HG03521 (cell line): ENCODE measurements around the gene OSBPL6.
A peak's percentile ranks its signal among the peaks of the same experiment; 100 is the strongest.

ENCODE experiments used
- ATAC-seq: cut with Tn5 transposase; IDR thresholded peaks from one replicate; pipeline ENCODE4 v1.9.1; 2021; ENCODE audit warnings: mild to moderate bottlenecking, moderate library complexity; ENCODE audit not compliant: unreplicated experiment

Gene OSBPL6

GRCh38 chr2:178426388-178426787 lies 232.1 kb downstream of the OSBPL6 start:
- no peak for ATAC-seq

DNA sequence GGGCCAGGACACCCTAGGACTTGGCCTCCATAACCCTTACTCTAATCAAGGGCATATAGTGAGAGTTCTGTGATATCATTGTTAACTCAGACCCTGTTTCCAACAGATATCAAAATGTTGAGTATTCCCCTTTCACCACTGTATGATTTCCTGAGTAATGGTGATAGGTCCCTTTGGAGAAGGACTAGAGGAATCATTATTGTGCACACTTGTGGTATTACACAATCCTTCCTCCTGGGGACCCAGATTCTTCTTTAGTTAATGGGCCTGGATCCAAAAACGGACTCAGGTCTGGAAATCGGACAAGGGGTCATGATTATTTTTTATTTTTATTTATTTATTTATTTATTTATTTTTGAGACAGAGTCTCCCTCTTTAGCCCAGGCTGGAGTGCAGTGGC lies 233.1 kb downstream of the OSBPL6 start:
- ATAC-seq, result no peak

- ATAC-seq, result no peak
Measured at GRCh38 chr2:178428396-178428806, 234.1 kb downstream of the OSBPL6 start.

- no peak for ATAC-seq
Measured at GRCh38 chr2:178429336-178429735, 235.0 kb downstream of the OSBPL6 start.

- ATAC-seq, result no peak
Measured at GRCh38 chr2:178436662-178437061, 242.3 kb downstream of the OSBPL6 start.

GRCh38 chr2:178441426-178441825 lies 247.1 kb downstream of the OSBPL6 start:
- ATAC-seq, result no peak

- ATAC-seq, result no peak
Measured at GRCh38 chr2:178448968-178449661, 254.8 kb downstream of the OSBPL6 start.

DNA sequence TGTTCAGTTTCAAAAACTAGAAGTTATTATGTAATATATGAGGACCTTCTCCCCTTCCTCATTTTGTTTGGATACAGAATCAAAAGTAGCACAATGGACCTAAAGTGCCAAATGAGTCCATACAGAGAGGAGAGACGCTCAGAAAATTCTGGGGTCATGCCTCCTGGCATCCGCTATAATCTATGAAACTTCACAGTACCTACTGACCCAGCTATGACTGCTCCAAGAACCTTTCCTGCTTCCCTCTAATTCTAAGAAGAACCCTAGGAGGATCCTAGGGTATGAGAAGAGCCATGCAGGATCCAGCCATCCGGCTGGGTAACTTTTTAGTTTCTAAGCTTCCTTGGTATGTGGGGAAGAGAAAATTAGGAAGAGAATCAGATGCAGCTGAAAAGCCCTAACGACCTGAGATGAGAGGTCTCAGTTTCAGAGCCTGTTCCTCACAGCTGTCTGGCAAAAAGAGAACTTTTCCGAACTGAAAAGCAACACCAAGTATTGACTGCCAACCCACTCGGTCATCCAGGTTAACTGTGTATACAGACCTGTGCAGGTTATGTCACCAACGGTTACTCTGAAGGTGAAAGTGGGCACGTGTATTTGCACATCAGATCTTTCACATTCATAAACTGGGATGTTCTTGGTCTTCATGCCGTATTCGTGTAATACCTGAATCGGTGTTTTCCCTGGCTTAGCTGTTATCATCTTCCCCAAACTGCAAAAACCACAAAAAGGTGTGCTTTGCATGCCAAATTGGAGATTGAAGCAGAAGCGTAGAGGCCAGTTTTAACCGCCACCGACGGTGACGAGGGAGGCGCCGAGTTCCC lies 255.6 kb downstream of the OSBPL6 start:
- ATAC-seq, result peak; percentile 5

DNA sequence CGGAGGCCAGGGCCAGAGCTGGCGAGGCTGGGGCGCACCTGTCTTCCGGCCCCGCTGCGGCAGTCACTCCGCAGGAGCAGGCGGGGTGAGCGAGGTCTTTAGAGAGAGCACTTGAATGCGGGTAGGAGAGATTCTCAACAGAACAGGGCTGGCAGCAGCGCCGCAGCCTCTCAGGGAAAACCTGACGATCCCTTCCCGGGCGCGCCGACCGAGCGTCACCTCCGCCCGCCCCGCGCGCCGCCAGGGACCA lies 256.1 kb downstream of the OSBPL6 start:
- peak; percentile 51 for ATAC-seq

- peak; percentile 81 for ATAC-seq
Measured at GRCh38 chr2:178450774-178451525, 256.6 kb downstream of the OSBPL6 start, which contains the start of the genes PJVK and PRKRA. PJVK (plus strand) TSS chr2:178451378; CDS start chr2:178453410, 2,032 bp downstream. PRKRA (minus strand) TSS chr2:178451175; CDS start chr2:178451030, 145 bp downstream.

DNA sequence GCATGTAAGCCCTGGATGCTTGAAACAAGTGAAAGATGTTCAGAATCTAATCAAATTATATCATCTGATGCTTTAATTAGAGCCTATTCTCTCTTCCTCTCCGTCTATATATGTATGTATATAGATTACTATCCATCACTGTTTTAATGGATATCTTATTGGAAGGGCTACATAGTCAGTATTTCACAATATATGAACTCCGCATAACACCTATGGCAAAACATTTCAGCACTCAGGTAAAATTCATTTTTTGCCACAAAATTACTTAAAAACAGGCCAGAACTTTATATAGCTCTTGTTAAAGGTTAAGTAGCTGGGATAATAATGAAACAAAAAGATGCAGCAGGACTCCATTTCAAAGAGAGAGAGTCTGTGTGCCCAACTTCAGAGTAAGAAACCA lies 258.0 kb downstream of the OSBPL6 start:
- no peak for ATAC-seq
